Measurements from ENCODE around the gene PCSK2.

Gene PCSK2

DNA sequence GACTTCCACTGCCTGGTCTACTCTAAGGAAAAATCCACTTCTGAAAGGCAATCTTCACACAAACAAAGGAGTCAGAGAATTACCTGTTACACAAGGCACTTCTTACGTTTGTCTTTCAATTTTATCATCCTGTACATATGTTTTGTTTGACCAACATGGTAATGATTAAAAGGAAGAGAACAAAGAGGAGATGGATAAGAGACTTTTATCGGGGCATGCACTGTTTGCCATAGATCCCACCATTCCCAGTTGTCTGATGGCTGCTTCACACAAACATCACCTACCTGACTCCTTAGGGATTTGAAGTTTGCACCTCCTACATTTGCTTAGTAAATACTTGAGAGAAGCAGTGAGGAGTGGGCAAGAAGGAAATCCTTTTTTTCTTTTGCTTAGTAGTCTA lies 217.3 kb downstream of the PCSK2 start:
- DNase-seq: no peak

DNA sequence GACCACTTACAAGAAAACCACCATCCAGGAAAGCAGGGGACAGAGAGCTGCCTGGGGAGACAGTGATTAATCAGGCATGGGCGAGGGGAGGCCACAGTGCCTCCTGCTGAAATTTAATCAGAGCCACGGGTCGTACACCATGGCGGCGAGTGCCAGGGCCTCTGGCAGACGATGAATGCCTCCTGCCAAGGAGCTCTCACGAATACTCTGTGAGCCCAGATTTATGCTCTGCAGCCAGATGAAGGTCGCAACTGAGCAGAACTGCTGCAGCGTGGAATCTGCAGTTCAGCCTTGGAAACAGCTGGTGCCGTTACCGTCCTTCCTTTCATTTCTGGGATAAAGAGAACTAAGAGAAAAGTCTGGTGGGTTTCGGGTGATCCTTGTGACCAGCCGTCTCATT lies 218.7 kb downstream of the PCSK2 start:
- no peak for DNase-seq

DNA sequence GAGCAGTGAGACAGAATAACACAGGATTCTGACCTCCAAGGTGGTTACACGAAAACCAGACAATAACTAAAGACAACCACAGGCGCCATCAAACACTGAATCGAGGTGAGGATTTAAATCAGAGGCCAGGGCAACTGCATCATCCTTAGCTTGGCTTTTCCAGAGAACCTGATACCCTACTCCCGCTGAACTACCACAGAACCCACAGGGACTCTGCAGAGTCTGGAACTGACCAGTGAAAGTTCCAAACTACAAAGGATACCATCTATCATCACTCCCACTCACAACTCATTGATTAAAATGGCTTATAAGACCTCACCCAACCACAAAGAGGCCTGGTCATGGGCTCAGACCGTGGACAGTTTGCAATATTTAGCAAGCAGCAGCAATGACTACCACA lies 219.3 kb downstream of the PCSK2 start:
- no peak for DNase-seq

DNA sequence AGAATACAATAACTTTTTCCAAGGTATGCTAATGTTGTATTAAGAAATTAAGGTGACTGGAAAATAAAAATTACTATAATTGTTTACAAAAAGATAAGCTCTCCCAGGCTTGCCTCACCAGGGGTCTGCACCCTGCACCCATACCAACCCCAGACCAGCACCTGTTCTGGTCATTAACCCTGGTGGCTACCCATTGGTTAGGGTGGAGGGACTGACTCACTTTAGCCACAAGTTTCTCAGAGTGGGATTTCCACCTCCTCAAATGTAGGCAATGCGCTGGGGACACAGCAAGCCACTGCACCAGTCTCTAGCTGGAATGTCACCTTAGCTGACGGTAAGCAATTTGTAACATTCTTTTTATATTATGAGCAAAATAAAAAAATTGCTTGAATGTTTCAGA lies 221.2 kb downstream of the PCSK2 start:
- DNase-seq: no peak

DNA sequence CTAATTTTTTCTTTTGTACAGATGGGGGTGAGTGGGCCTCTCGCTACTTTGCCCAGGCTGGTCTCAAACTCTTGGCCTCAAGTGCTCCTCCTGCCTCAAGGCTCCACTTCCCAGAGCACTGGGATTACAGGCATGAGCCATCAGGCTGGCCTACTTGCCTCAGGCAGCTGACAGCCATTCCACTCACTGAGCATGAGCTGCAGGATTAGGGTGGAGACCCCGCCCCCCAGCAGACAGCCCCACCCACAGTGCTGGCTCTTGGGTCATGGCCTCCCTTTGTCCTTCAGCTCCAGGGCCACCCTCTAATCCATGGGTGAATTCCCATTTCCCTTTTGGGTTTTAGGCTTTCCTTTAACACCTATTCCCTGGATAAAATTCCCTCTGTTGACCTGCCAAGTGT lies 222.2 kb downstream of the PCSK2 start:
- no peak for DNase-seq

DNA sequence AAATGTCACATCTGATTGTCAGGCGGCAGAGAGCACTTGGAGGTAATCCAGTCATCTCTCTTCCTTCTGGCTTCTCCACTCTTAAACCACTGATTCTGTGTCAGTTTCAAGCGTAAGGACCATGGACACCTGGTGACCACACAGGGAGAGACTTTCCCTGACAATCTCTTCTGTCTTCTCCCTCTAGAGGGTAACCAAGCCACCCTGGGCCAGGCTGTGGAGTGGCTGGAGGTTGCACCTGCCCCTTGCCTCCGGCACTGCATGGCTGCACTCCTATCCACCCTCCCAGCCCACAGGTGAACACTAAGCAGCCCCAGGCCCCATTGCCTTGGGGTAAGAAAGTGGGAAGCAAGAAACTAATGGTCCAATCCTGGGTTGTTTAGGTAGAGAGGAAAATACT lies 225.6 kb downstream of the PCSK2 start:
- DNase-seq: no peak

DNA sequence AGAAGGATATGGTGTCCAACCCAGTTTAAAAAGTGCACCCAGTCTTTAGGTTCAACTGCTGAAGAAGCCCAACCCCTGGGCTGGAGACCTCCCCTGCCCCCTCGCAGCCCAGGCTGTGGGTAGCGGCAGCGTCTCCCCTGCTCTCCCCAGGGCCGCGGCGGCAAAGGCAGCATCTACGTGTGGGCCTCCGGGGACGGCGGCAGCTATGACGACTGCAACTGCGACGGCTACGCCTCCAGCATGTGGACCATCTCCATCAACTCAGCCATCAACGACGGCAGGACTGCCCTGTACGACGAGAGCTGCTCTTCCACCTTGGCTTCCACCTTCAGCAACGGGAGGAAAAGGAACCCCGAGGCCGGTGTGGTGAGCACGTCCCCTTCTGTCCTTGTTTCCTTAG lies 226.8 kb downstream of the PCSK2 start:
- no peak for DNase-seq

DNA sequence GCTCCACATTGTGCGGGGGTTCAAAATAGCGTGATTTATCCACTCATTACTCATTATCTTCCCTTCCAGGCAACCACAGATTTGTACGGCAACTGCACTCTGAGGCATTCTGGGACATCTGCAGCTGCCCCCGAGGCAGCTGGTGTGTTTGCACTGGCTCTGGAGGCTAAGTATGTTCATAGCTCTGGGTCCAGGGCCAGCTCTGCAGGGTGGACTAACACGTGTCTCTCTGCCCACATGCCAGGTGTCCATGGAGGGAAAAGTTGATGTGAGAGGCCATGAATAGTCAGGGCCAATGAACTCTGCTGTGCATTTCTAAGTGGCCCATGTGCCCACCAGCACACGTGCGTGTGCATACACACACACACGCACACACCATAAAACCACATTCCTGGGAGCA lies 229.4 kb downstream of the PCSK2 start:
- peak in 3 of 56 donors; percentile 9 to 14 (median 13) for DNase-seq

DNA sequence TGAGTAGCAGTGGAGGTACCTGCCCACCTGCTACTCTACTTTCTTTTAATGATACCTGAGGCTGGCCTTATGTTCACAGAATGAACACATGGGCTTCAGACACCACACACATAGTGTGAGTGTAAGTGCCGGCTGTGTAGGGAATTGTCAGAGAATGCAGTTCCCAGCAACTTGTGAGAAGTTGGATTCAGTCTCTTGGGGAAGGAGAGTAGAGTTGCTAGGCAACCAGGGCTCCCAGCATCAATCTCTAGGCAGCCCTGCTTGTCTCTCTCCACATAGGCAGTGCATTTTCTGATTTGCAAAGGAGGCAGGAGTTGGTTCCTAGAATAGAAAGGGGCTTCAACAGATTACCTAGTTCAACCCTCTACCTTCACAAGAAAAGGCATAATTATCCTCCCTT lies 230.2 kb downstream of the PCSK2 start:
- DNase-seq: peak in 3 of 56 donors; percentile 4 to 27 (median 21)

DNA sequence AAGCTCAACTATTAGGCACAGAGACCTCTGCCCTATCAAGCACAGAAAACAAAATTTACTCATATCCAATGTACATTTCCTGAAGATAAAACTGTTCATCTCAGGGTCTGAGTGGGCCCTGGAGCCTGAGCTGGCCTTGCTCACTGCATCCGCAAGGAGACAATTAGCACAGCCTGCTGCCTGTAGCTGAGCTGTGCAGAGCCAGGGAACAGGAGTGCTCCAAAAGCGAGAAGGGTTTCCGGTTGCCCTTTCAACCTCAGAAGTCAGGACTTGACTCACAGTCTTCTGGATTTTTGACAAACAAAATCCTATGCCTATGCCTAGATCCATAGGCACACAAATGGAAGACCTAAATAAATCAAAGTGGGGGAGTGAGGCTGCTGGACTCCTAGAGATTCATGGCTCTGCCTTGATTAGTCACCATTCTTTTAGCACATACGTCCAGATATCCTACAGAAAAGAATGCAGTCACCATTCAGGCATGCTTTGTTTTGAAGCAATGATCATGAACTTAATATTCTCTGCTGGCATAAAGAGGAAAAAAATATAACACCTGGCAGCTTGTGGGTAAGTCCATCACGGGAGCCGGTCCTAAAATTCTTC lies 230.8 kb downstream of the PCSK2 start:
- DNase-seq: no peak

DNA sequence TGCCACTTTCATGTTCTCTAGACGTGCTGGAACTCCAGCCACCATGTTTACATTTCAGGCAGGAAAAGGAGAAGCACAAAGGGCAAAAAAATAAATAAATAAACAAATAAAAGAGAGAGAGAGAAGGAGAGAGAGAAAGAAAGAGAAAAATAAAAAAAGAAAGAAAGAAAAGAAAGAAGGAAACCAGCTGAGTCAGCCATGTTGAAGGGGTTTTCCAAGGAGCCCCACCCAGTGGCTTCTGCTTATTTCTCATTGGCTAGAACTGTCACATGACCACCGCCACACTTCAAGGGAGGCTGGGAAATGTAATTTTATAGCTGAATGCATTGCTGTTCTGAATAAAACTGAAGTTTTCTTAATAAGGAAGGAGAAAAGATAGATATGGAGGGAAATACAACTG lies 233.3 kb downstream of the PCSK2 start:
- no peak for DNase-seq

DNA sequence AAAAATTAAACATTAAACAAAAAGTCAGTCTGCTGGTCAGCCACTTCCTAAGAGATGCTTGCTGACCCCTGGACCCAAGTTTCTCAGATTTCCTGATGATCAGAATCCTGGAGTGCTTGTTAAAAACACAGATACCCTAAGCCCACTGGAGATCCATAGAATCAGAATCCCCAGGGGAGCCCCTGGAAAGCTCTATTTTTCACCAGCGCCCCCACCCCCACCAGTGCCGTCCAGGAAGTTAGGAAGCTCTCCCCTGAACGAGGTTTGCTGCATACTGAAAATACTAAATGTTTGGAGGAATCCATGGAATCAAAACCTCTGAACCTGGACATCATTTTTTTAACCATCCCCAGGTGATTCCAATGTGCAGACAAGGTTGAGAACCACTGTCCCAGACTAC lies 235.1 kb downstream of the PCSK2 start:
- DNase-seq: no peak

DNA sequence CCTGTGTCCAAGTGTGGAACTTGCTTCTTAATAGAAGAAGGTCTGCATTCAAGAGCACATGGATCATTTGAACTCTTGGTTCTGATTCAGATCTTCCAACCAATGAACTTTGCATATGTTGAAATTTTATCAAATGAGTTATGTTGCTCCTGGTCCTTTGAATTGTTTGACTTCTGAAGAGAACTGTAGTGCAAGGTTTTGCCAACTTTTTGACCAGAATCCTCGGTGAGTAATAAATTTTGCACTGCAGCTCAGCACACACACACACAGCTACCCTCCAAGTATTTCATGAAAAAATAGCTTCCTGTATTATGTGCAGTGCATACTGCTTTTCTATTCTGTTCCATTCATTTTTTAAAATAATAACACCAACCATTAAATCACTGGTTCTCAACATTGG lies 236.9 kb downstream of the PCSK2 start:
- DNase-seq: no peak

DNA sequence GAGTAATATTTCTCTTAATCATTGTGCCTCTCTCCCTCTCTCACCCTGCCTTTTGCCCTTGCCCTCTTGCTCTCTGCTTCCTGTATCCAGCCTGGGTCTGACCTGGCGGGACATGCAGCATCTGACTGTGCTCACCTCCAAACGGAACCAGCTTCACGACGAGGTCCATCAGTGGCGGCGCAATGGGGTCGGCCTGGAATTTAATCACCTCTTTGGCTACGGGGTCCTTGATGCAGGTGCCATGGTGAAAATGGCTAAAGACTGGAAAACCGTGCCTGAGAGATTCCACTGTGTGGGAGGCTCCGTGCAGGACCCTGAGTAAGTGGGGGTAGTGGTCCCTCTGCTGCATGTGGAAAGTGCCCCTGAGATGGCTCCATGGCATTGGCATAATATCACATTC lies 238.4 kb downstream of the PCSK2 start:
- DNase-seq: no peak

DNA sequence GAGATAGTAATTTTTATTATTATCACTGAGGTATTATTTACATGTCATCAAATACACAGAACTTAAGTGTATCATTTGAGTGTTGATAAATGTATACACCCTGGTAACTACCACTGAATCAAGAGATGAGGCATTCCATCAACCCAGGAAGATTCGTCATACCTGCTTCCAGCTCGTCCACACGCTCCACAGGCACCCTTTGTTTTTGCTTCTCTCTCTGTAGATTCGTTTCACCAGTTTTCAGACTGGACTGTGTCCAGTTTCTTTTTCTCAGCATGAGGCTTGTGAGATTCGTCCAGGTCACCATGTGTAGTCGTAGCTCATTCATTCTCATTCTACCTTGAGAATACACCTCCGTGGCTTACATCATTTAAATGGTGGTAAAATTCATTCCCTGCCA lies 239.8 kb downstream of the PCSK2 start:
- no peak for DNase-seq

DNA sequence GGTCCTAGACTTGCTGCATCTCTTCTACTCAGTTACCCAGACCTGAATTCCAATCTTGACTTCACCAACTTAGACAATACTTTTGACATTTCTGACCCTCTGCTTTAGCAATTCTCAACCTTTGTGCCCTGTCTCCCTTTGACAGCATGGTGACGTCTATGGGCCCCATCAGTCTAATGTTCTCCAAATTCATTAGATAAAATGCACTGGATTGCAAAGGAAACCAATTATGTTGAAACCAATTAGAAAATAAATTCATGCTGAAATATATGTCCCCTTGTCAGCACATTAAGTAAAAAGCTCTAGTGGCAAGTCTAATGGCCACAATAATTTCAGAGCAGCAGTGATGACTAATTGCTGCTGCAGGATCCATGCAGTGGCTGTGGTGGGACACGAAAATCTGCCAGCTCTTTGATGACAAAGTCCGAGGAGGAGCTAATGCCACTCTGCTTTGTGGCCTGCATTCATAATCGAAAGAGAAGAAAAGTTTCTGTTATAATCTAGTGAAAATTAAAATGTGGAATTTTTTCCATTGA lies 240.3 kb downstream of the PCSK2 start:
- no peak for DNase-seq

DNA sequence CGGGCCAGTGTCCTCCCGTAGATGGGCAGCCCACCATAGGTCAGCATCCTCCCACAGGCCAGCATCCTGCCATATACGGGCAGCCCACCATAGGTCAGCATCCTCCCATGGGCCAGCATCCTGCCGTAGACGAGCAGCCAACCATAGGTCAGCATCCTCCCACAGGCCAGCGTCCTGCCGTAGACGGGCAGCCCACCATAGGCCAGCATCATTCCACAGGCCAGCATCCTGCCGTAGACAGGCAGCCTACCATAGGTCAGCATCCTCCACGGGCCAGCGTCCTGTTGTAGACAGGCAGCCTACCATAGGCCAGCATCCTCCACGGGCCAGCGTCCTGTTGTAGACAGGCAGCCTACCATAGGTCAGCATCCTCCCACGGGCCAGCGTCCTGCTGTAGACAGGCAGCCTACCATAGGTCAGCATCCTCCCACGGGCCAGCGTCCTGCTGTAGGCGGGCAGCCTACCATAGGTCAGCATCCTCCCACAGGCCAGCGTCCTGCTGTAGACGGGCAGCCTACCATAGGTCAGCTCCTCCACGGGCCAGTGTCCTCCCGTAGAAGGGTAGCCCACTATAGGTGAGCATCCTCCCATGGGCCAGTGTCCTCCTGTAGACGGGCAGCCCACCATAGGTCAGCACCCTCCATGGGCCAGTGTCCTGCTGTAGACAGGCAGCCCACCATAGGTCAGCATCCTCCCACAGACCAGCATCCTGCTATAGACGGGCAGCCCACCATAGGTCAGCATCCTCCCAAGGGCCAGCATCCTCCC lies 241.4 kb downstream of the PCSK2 start:
- no peak for DNase-seq

DNA sequence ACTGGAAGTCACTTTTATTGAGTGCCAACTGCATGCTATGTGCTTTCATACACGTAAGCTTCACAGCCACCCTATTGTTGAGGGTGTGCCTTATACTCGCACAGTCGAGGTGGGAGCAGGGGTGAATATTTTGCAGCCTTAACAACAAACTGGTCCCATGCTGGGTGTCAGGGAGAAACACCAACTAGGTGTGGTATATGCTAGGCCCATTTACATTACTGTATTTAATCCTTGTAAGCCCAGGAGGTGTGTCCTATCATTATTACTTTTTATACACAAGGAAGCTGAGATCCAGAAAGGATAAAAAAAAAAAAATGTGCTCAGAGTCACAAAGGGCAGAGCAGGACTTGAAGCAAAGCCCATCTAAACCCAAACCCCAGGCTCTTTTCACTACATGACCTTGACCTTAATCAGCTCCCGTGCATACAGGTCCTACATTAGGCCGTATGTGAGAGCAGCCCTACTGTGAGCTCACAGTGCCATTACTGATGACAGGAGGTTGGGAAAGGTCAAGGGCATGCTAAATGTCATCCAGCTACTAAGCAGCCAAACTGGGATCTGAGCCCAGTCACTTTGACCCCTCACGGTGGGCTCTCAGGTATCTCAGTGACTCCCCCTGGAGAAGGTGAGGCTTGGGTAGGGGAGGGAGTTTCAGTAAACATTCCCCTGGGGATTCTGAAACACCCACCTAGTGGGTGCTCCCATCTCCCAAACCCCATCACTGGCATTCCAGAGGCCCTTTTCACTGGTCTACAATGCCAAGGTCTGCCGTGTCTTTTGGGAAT lies 242.6 kb downstream of the PCSK2 start:
- no peak for DNase-seq

DNA sequence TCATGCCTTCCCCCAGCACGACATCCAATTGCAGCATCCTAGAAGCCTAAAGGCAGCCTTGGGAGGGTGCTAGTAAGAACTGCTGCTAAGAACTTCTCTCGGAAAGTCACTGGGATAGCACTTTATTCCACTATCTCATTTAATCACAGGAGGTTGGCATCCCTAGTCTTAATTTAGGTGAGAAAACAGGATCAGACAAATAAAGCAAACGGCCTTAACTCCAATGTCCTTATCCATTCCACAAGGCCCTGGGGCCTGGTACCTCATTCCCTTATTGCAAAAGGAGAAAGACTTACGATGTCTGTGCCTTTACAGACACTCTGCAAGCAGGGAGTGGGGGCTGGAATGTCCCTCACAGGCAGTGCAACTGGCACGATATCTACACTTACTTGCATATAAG lies 243.7 kb downstream of the PCSK2 start:
- no peak for DNase-seq

DNA sequence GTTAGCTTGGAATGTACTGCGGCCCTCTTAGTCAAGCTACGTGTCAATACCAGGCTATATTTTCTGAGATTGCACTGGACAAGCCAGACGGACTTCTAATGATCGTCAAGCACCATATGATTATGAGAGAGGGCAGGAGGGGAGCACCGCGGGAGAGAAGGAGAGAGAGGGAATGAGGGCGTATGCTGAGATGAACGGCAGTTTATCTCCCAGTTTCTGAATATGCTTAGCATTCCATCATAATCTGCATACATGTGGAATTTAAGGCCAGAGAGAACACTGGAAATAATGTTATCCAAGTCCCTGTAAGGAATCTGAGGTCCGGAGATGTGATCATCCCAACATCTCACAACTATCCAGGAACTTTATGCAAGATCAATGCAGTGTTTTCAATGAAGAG lies 244.1 kb downstream of the PCSK2 start:
- DNase-seq: no peak

DNA sequence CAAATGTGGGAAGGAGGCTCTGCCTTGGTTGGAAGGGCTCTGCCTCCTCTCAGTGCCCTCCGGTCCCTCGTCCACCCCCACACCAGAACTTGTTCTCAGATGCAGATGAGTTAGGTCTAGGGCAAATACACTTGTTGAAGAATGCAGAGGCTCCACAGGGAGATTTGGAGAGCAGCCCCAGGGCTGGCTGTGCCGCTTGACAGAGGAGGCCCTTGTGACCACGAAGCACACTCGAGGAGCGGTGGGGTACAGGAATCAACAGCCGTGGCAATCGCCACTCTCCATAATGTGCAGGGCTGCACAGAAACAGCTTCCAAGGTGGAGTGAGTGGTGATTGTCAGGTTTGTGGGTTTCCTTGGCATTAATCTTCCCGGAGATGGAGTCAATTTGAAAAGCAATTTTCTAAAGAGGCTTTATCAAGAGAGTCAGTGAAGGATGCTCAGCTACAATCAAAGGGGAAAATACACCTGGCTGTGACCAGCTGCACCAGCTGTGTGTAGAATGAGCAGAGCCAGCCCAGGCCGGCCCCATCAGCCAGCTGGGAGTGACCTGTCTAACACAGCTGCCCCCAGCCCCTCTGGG lies 244.9 kb downstream of the PCSK2 start:
- no peak for DNase-seq

DNA sequence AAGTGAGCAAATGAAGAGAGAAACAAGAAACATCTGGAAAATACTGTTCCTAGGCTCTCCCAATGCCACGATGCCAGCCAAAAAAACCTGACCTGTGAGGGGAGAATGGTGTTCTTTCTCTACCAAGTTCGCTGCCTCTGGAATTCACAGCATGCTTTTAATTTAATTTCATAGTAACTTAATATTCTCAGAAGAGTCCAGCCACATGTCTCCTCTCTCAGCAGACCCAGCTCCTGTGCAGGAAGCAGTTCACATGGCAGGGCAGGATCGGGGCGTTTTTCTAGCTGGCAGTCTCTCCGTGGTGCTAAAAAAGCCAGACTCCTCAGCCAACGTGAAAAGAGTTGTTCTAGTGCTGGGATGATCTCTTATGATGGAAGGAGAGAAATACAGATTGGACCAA lies 246.8 kb downstream of the PCSK2 start:
- DNase-seq: no peak
